Neural cell (in vitro differentiated cells): ENCODE results near the gene STARD5. TPM values are rescaled to one million over a fixed set of nuclear protein-coding genes. Genes with fewer than 3 reads are reported as not detected.

Experiments
- H2AFZ ChIP-seq: fragments of 200-600, 300-800 bp; sonication (generic), shearing (Covaris generic); 2 replicates; pipeline ENCODE4 v1.6.0; 2014; ENCODE audit warnings: low read depth, mild to moderate bottlenecking, antibody characterized with exemption, low read length, moderate library complexity
- H3F3A ChIP-seq: fragments of 200-600 bp; shearing (Covaris generic); 2 replicates; pipeline ENCODE4 v1.6.1; 2016; ENCODE audit warnings: mild to moderate bottlenecking, moderate library complexity, mixed read lengths, antibody characterized with exemption, low read length; ENCODE audit not compliant: insufficient read depth, poor library complexity, severe bottlenecking
- H3K27ac ChIP-seq: fragments of 200-600, 300-800 bp; sonication (generic), shearing (Covaris generic); 2 replicates; pipeline ENCODE4 v1.5.1; 2014; ENCODE audit warnings: mild to moderate bottlenecking, low read length, moderate library complexity
- H3K27me3 ChIP-seq: fragments of 300-800, 200-600 bp; sonication (generic), shearing (Covaris generic); 2 replicates; pipeline ENCODE4 v1.6.0; 2014; ENCODE audit warnings: mild to moderate bottlenecking, low read depth, low read length, moderate library complexity; ENCODE audit not compliant: insufficient read depth
- H3K36me3 ChIP-seq: fragments of 300-800, 200-600 bp; sonication (generic), shearing (Covaris generic); 2 replicates; pipeline ENCODE4 v1.5.1; 2014; ENCODE audit warnings: mild to moderate bottlenecking, antibody characterized with exemption, low read length, moderate library complexity; ENCODE audit not compliant: insufficient read depth
- H3K4me2 ChIP-seq: fragments of 300-800, 200-600 bp; sonication (generic), shearing (Covaris generic); 2 replicates; pipeline ENCODE4 v1.6.0; 2014; ENCODE audit warnings: mild to moderate bottlenecking, low read length
- H3K4me3 ChIP-seq: fragments of 300-800, 200-600 bp; sonication (generic), shearing (Covaris generic); 2 replicates; pipeline ENCODE4 v1.5.1; 2014; ENCODE audit warnings: mild to moderate bottlenecking, low read length, moderate library complexity
- H3K79me2 ChIP-seq: fragments of 200-600 bp; shearing (Covaris generic); replicated peaks from 2 replicates; pipeline ENCODE4 v1.6.0; 2014; ENCODE audit warnings: mild to moderate bottlenecking, low read length, moderate library complexity; ENCODE audit not compliant: insufficient read depth
- H3K9ac ChIP-seq: fragments of 300-800, 200-600 bp; sonication (generic), shearing (Covaris generic); 2 replicates; pipeline ENCODE4 v1.6.1; 2016; ENCODE audit warnings: mild to moderate bottlenecking, low read length, mixed read lengths
- H3K9me2 ChIP-seq: fragments of 200-600 bp; shearing (Covaris generic); 2 replicates; pipeline ENCODE4 v1.6.1; 2016; ENCODE audit warnings: mild to moderate bottlenecking, low read length, mixed read lengths; ENCODE audit not compliant: insufficient read depth
- H3K9me3 ChIP-seq: fragments of 200-600, 300-800 bp; sonication (generic), shearing (Covaris generic); 2 replicates; pipeline ENCODE4 v1.6.1; 2016; ENCODE audit warnings: mild to moderate bottlenecking, mixed run types, low read length, moderate library complexity, mixed read lengths
- H4K20me1 ChIP-seq: fragments of 200-600 bp; shearing (Covaris generic); 2 replicates; pipeline ENCODE4 v1.6.1; 2016; ENCODE audit warnings: mild to moderate bottlenecking, mixed run types; ENCODE audit not compliant: insufficient read depth
- CTCF ChIP-seq: fragments of 450-650 bp; IDR thresholded peaks from 2 replicates; pipeline ENCODE4 v1.5.1; 2014; ENCODE audit warnings: antibody characterized with exemption, mild to moderate bottlenecking, moderate library complexity; ENCODE audit not compliant: poor library complexity, severe bottlenecking
- EP300 ChIP-seq: fragments of 450-650 bp; conservative IDR thresholded peaks from 2 replicates; pipeline ENCODE4 v1.6.1; 2014; ENCODE audit warnings: antibody characterized with exemption, mild to moderate bottlenecking, moderate library complexity; ENCODE audit not compliant: poor library complexity, severe bottlenecking
- EZH2 ChIP-seq: fragments of 200-600, 300-800 bp; shearing (Covaris generic), sonication (generic); IDR thresholded peaks from 2 replicates; pipeline ENCODE4 v1.6.1; 2014; ENCODE audit warnings: antibody characterized with exemption, low read length, borderline replicate concordance, mild to moderate bottlenecking; ENCODE audit not compliant: insufficient read depth, poor library complexity, severe bottlenecking
- MXI1 ChIP-seq: fragments of 450-650 bp; conservative IDR thresholded peaks from 2 replicates; pipeline ENCODE4 v1.6.1; 2014; ENCODE audit warnings: antibody characterized with exemption, mild to moderate bottlenecking; ENCODE audit not compliant: poor library complexity, severe bottlenecking
- POLR2AphosphoS5 ChIP-seq: IDR thresholded peaks from 2 replicates; pipeline ENCODE4 v1.6.1; 2012
- RAD21 ChIP-seq: fragments of 450-650 bp; conservative IDR thresholded peaks from 2 replicates; pipeline ENCODE4 v1.6.1; 2014; ENCODE audit warnings: antibody characterized with exemption, mild to moderate bottlenecking, moderate library complexity
- REST ChIP-seq: IDR thresholded peaks from 2 replicates; pipeline ENCODE4 v1.6.1; 2012; ENCODE audit warnings: borderline replicate concordance
- SMC3 ChIP-seq: fragments of 450-650 bp; conservative IDR thresholded peaks from 2 replicates; pipeline ENCODE4 v1.6.1; 2014; ENCODE audit warnings: antibody characterized with exemption, mild to moderate bottlenecking, moderate library complexity; ENCODE audit not compliant: poor library complexity
- TAF1 ChIP-seq: IDR thresholded peaks from 2 replicates; pipeline ENCODE4 v1.6.1; 2012; ENCODE audit warnings: low read depth
- polyA plus RNA-seq: library from polyadenylated mRNA; depleted of rRNA; stranded (reverse); fragments of >200 nt; gene quantifications from 2 replicates; pipeline ENCODE4 v1.2.3, GENCODE V29; 2014

Gene STARD5
- polyA plus RNA-seq, 1 donor from 2014 or later = 0.76 TPM

GRCh38 chr15:81295486-81296121, 28.3 kb downstream of the STARD5 start:
- Histone ChIP-seq H3K4me2 (no peak overlapping the region), H3K79me2 (no peaks in the 10 kb centered on the region), H3K27ac (no peak overlapping the region), H4K20me1 (no peaks in the 10 kb centered on the region), H3K9me2 (no peaks in the 10 kb centered on the region), H3F3A (no peaks in the 10 kb centered on the region), H3K4me3 (no peak overlapping the region), H3K9me3 (no peaks in the 10 kb centered on the region), H2AFZ (no peak overlapping the region), H3K9ac (no peak overlapping the region), H3K27me3 (no peaks in the 10 kb centered on the region), H3K36me3 (no peaks in the 10 kb centered on the region)
- TF ChIP-seq MXI1 = no peak
- no peak for TF ChIP-seq SMC3
- TF ChIP-seq RAD21 = no peak
- TF ChIP-seq REST = no peak
- no peak for TF ChIP-seq TAF1
- TF ChIP-seq CTCF = no peak
- no peak for TF ChIP-seq POLR2AphosphoS5
- no peak for TF ChIP-seq EZH2
- TF ChIP-seq EP300 = no peak

- no peak overlapping the region for H3K27ac ChIP-seq
Observed at GRCh38 chr15:81294516-81294880, 29.4 kb downstream of the STARD5 start.

More at GRCh38 chr15:81294516-81294880, 29.4 kb downstream of the STARD5 start:
- no peaks in the 10 kb centered on the region for H3K9me2 ChIP-seq
- no peak overlapping the region for H3K4me3 ChIP-seq
- no peak overlapping the region for H3K4me2 ChIP-seq
- H3K27me3 ChIP-seq = no peaks in the 10 kb centered on the region
- H2AFZ ChIP-seq = no peak overlapping the region
- no peak overlapping the region for H3K9ac ChIP-seq
- H3K36me3 ChIP-seq = no peaks in the 10 kb centered on the region
- TF ChIP-seq EP300 (no peak), TAF1 (no peak), SMC3 (no peak), MXI1 (no peak), EZH2 (no peak), CTCF (no peak), POLR2AphosphoS5 (no peak), REST (no peak), RAD21 (no peak)
- H3K9me3 ChIP-seq = no peaks in the 10 kb centered on the region
- no peaks in the 10 kb centered on the region for H3F3A ChIP-seq
- no peaks in the 10 kb centered on the region for H3K79me2 ChIP-seq
- no peaks in the 10 kb centered on the region for H4K20me1 ChIP-seq
